K562 (cell line): ENCODE results near the gene ARID3A. TPM values are rescaled to one million over a fixed set of nuclear protein-coding genes. Genes with fewer than 3 reads are reported as not detected.
A peak's percentile ranks its signal among the peaks of the same experiment; 100 is the strongest.

ENCODE experiments used
- ATAC-seq: fragments of 200-7000 bp; cut with Tn5 transposase; 3 replicates; pipeline ENCODE4 v1.9.1; 2020; ENCODE audit warnings: moderate library complexity
- BruUV-seq: library from RNA; stranded (reverse); fragments of 400-500 nt; replicated peaks from 2 replicates; lab custom pipeline; 2021; lab: Mats Ljungman, UMichigan
- CTCF ChIA-PET: fragments of 300-600 bp; formaldehyde crosslinking; extraction: SDS; loops from one replicate; lab custom pipeline; 2021; ENCODE audit warnings: low intra/inter-chr PET ratio; lab: Yijun Ruan, JAX
- POLR2A ChIA-PET: fragments of 300-600, 350-650 bp; sonication (Branson Sonifier 250); formaldehyde crosslinking; extraction: SDS; loops from one replicate; lab custom pipeline; 2021; ENCODE audit warnings: antibody characterized with exemption, inconsistent platforms; lab: Yijun Ruan, JAX
- DNase-seq, 4 experiments: peaks; one replicate each; pipeline versions ENCODE4 v3.0.0 to v3.0.0-alpha.2; 2011 to 2018; ENCODE audit warnings: low spot score in 3 of 4, mixed read lengths in 3 of 4; ENCODE audit errors: extremely low read depth in 1 of 4
- FAIRE-seq: peaks from 2 replicates; lab custom pipeline; 2011; peaks lifted over from hg19 to GRCh38; lab: Jason Lieb, UNC
- H2AFZ ChIP-seq: 2 replicates; pipeline ENCODE4 v1.6.0; 2011; ENCODE audit warnings: low read depth, low read length, control low read depth, inconsistent platforms
- H3K27ac ChIP-seq: fragments of 200-600 bp; 3 replicates; pipeline ENCODE4 v1.8.0; 2011; ENCODE audit warnings: low read depth, mild to moderate bottlenecking, control low read depth, inconsistent platforms, low read length, moderate library complexity, mixed read lengths; ENCODE audit errors: extremely low read depth
- H3K27me3 ChIP-seq, 2 experiments: fragments of 300-600 bp in 1 of 2; 2 replicates in 1 of 2; 3 replicates in 1 of 2; pipeline versions ENCODE4 v1.6.0 to v1.8.0; 2011; ENCODE audit warnings: inconsistent platforms in 2 of 2, low read length in 2 of 2, mild to moderate bottlenecking in 1 of 2, mixed read lengths in 1 of 2, moderate library complexity in 1 of 2; ENCODE audit not compliant: control insufficient read depth in 2 of 2, insufficient read depth in 2 of 2
- H3K36me3 ChIP-seq: fragments of 300-600 bp; 3 replicates; pipeline ENCODE4 v1.8.0; 2011; ENCODE audit warnings: mild to moderate bottlenecking, low read length, inconsistent platforms; ENCODE audit not compliant: control insufficient read depth, insufficient read depth
- H3K4me1 ChIP-seq, 2 experiments: fragments of 200-600 bp in 1 of 2; replicated peaks in 1 of 2; 2 replicates in 1 of 2; 3 replicates in 1 of 2; pipeline versions ENCODE4 v1.5.1 to v1.8.0; 2011; ENCODE audit warnings: inconsistent platforms in 2 of 2, low read length in 2 of 2, mild to moderate bottlenecking in 1 of 2, mixed read lengths in 1 of 2, moderate library complexity in 1 of 2; ENCODE audit not compliant: control insufficient read depth in 2 of 2, insufficient read depth in 2 of 2
- H3K4me2 ChIP-seq: 2 replicates; pipeline ENCODE4 v1.6.1; 2011; ENCODE audit warnings: low read length, control low read depth, inconsistent platforms, mixed read lengths; ENCODE audit not compliant: insufficient read depth
- H3K4me3 ChIP-seq: fragments of 200-600 bp; sonication (generic), shearing (Covaris generic); 2 replicates; pipeline ENCODE4 v1.5.1; 2016; ENCODE audit warnings: control low read depth, inconsistent platforms
- H3K79me2 ChIP-seq: fragments of 200-600 bp; 3 replicates; pipeline ENCODE4 v1.8.0; 2011; ENCODE audit warnings: low read length, inconsistent platforms; ENCODE audit not compliant: control insufficient read depth, insufficient read depth
- H3K9ac ChIP-seq, 2 experiments: 2 replicates each; pipeline versions ENCODE4 v1.6.0 to v1.6.1; 2011; ENCODE audit warnings: low read depth in 2 of 2, low read length in 2 of 2, control low read depth in 1 of 2, inconsistent platforms in 1 of 2, mild to moderate bottlenecking in 1 of 2, mixed read lengths in 1 of 2; ENCODE audit not compliant: insufficient read depth in 1 of 2
- H3K9me1 ChIP-seq: one replicate; pipeline ENCODE4 v1.6.0; 2011; ENCODE audit warnings: inconsistent platforms, mild to moderate bottlenecking, low read length, moderate library complexity; ENCODE audit not compliant: control insufficient read depth, insufficient read depth
- H3K9me3 ChIP-seq: replicated peaks from 2 replicates; pipeline ENCODE4 v1.5.1; 2011; ENCODE audit warnings: low read depth, low read length, inconsistent platforms; ENCODE audit not compliant: control insufficient read depth, insufficient read depth
- H4K20me1 ChIP-seq: replicated peaks from 2 replicates; pipeline ENCODE4 v1.6.1; 2011; ENCODE audit warnings: low read length, inconsistent platforms, mixed read lengths; ENCODE audit not compliant: control insufficient read depth, insufficient read depth
- ARID1B ChIP-seq: fragments of 450-650 bp; IDR thresholded peaks from 2 replicates; pipeline ENCODE4 v1.6.1; 2016; ENCODE audit warnings: antibody characterized with exemption, mild to moderate bottlenecking, inconsistent platforms
- ATF7 ChIP-seq: fragments of 450-650 bp; IDR thresholded peaks from 2 replicates; pipeline ENCODE4 v1.7.1; 2014; ENCODE audit warnings: mild to moderate bottlenecking, moderate library complexity
- CBFA2T2 ChIP-seq: fragments of 450-650 bp; conservative IDR thresholded peaks from 2 replicates; pipeline ENCODE4 v1.6.1; 2017; ENCODE audit warnings: mild to moderate bottlenecking
- CREB1 ChIP-seq, 2 experiments: sonication (generic) in 1 of 2; formaldehyde crosslinking in 1 of 2; IDR thresholded peaks; 2 replicates each; pipeline versions ENCODE4 v1.6.1 to v1.8.0; 2012 to 2022; ENCODE audit warnings: inconsistent platforms in 1 of 2, mild to moderate bottlenecking in 1 of 2, missing genetic modification reagents in 1 of 2, moderate library complexity in 1 of 2
- HDAC3 ChIP-seq: fragments of 450-650 bp; IDR thresholded peaks from 2 replicates; pipeline ENCODE4 v1.6.1; 2018; ENCODE audit warnings: borderline replicate concordance, mild to moderate bottlenecking, moderate library complexity; ENCODE audit not compliant: partially characterized antibody
- HMG20B ChIP-seq: fragments of 250-450 bp; sonication (Bioruptor Pico); IDR thresholded peaks from 2 replicates; pipeline ENCODE4 v1.5.0; 2021; ENCODE audit warnings: mild to moderate bottlenecking
- KAT7 ChIP-seq: sonication (generic); formaldehyde crosslinking; IDR thresholded peaks from 2 replicates; pipeline ENCODE4 v1.8.0; 2022; ENCODE audit warnings: missing genetic modification reagents, mild to moderate bottlenecking, borderline replicate concordance
- KLF16 ChIP-seq: IDR thresholded peaks from 2 replicates; pipeline ENCODE4 v1.6.1; 2016; ENCODE audit warnings: antibody characterized with exemption
- NFIC ChIP-seq: fragments of 450-650 bp; IDR thresholded peaks from 2 replicates; pipeline ENCODE4 v1.6.1; 2017; ENCODE audit warnings: mild to moderate bottlenecking, inconsistent platforms
- PHB2 ChIP-seq: fragments of 450-650 bp; IDR thresholded peaks from 2 replicates; pipeline ENCODE4 v1.6.1; 2017; ENCODE audit warnings: low read depth
- PML ChIP-seq: IDR thresholded peaks from 2 replicates; pipeline ENCODE4 v1.6.1; 2012; ENCODE audit warnings: low read length, inconsistent platforms
- POLR3A ChIP-seq: IDR thresholded peaks from 2 replicates; pipeline ENCODE4 v1.6.1; 2011; ENCODE audit warnings: borderline replicate concordance, mild to moderate bottlenecking, moderate library complexity; ENCODE audit not compliant: insufficient read length, insufficient read depth; ENCODE audit errors: extremely low read depth
- RBFOX2 ChIP-seq: fragments of 200-400 bp; formaldehyde crosslinking; IDR thresholded peaks from 2 replicates; pipeline ENCODE4 v1.6.1; 2017; ENCODE audit warnings: low read depth, mild to moderate bottlenecking, low read length, moderate library complexity
- STAT5A ChIP-seq: IDR thresholded peaks from 2 replicates; pipeline ENCODE4 v1.6.1; 2012; ENCODE audit warnings: low read length, inconsistent platforms, borderline replicate concordance
- TARDBP ChIP-seq: fragments of 450-650 bp; IDR thresholded peaks from 2 replicates; pipeline ENCODE4 v1.6.1; 2016
- ZFX ChIP-seq: sonication (generic); formaldehyde crosslinking; IDR thresholded peaks from 2 replicates; pipeline ENCODE4 v1.8.0; 2022; ENCODE audit warnings: mild to moderate bottlenecking, missing genetic modification reagents, moderate library complexity
- ZNF584 ChIP-seq: fragments of 200-800 bp; sonication (Bioruptor generic); IDR thresholded peaks from 2 replicates; pipeline ENCODE4 v1.6.1; 2016; ENCODE audit warnings: low read depth, mild to moderate bottlenecking, missing genetic modification characterization, missing compliant biosample characterization
- ZSCAN32 ChIP-seq: fragments of 450-650 bp; formaldehyde crosslinking; IDR thresholded peaks from 2 replicates; pipeline ENCODE4 v1.4.0; 2020; ENCODE audit warnings: mild to moderate bottlenecking, moderate library complexity
- WGBS: fragments of 100-300 bp; shearing (Covaris generic); methylation state at CpG from one replicate; pipeline ENCODE4 v1.1.6; 2016; ENCODE audit warnings: low coverage, mixed read lengths; ENCODE audit not compliant: insufficient coverage; ENCODE audit errors: missing lambda C conversion rate; 5-methylcytosine and 5-hydroxymethylcytosine counted together
- in situ Hi-C: fragments of 300-500 bp; cut with MboI; formaldehyde crosslinking; loops from 4 replicates; pipeline ENCODE4 v1.15.0; 2018; ENCODE audit warnings: inconsistent platforms, mixed read lengths
- intact Hi-C: fragments of 100-400 bp; cut with micrococcal nuclease; formaldehyde crosslinking; loops from 2 replicates; pipeline ENCODE4 v1.14.2; 2022
- polyA plus RNA-seq, 8 experiments: library from polyadenylated mRNA; depleted of rRNA in 4 of 8; stranded (reverse) in 5 of 8; unstranded in 3 of 8; fragments of >200 nt; fragmentation: Nextera tagmentation in 2 of 8; fragmentation: Illumina TruSeq in 1 of 8; extraction: Ambion mirVana in 2 of 8; extraction: Trizol in 1 of 8; gene quantifications; 2 replicates each; pipeline versions ENCODE4 v1.2.1 to v1.2.3, GENCODE V29; 2011 to 2014; ENCODE audit warnings: inconsistent platforms in 1 of 8, missing spikeins in 1 of 8
- total RNA-seq, 7 experiments: library from RNA; depleted of rRNA in 6 of 7; stranded (reverse); fragments of >200 nt in 6 of 7; fragmentation: Illumina TruSeq in 2 of 7; extraction: Trizol in 2 of 7; gene quantifications; 2 replicates each; pipeline versions ENCODE4 v1.2.1 to v1.2.3, GENCODE V29; 2011 to 2021; ENCODE audit warnings: low replicate concordance in 1 of 7

The ARID3A gene
- total and polyA plus RNA-seq, 9 of the 15 experiments (the other 6 are each of a cell fraction or from before 2014, with no cell fraction given): 1.4 to 118 (median 31.2) TPM

DNA sequence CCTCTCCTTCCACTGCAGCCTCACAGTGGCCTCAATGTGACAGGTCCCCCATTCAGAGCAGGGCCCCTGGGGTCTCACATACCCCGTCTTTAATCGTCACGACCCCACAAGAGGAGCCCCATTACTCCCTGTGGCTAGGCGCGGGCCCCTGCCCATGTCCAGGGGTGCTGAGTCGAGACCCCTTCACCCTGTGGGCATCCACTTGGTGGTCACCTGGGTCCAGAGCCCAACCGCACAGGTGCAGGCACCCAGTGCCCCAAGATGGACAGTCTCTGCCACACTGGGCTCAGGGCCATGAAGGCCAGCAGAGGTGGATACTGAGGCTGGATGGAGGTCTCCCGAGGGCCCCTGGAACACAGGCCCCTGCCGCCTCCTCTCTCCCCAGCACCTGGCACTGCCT lies 92.1 kb downstream of the ARID3A start:
- POLR2A ChIA-PET: interaction anchor here (1.2 kb wide), 1 partner anchor 8 kb away, joined by 6 read pairs; the partner anchor contains the start of gene CNN2
- Histone ChIP-seq H3K79me2 (peaks cover 80% of the 10 kb centered on the region), H4K20me1 (peaks cover 53% of the 10 kb centered on the region), H3K9ac (peak overlapping the region; percentile 42 to 94; a peak in 3 of 4 replicates), H3K27me3 (no peaks in the 10 kb centered on the region), H3K4me1 (peaks cover 27 to 92% of the 10 kb centered on the region in 2 experiments), H3K9me1 (peaks cover 16% of the 10 kb centered on the region), H3K4me3 (peak overlapping the region; percentile 28; the same call in 1 of the 2 replicates), H2AFZ (no peak overlapping the region), H3K9me3 (no peaks in the 10 kb centered on the region), H3K36me3 (peaks cover 67% of the 10 kb centered on the region; the same call in 2 of the 3 replicates), H3K4me2 (peak overlapping the region; percentile 64), H3K27ac (peak overlapping the region; percentile 74)
- intact Hi-C loops: no loop called here
- WGBS: 58% methylated on average over 4 of the region's 9 CpGs
- ATAC-seq (no peak), FAIRE-seq (no peak), DNase-seq (no peak)
- BruUV-seq: no TSS peak
- in situ Hi-C loops: no loop called here
- TF ChIP-seq RBFOX2 (peak; percentile 47; the same call in 1 of the 2 replicates), PML (0 out of 2 replicates have a peak, but pooled peaks have one; percentile 8), KAT7 (CRISPR knock-in tag) (0 out of 2 replicates have a peak, but pooled peaks have one; percentile 8), CREB1 (IDR thresholded peaks at IDR 0.05) (no peak), CREB1 (CRISPR knock-in tag; IDR thresholded peaks at IDR 0.05) (no peak)
- CTCF ChIA-PET: no interaction called here

DNA sequence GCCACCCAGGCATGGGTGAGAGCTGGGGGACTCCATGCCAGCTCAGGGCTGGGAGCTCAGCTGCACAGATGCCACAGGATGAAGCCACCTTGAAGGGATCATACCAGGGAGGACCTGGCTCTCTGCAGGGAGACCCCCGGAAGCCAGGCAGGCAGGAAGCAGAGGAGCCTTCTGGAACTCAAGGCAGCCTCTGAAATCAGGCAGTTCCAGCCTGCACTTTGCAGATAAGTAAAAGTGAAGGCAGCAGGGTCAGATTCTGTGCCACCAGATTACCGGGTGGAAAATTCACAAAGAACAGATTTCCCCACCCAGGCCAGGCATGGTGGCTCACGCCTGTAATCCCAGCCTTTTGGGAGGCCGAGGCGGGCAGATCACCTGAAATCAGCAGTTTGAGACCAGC lies 92.6 kb downstream of the ARID3A start:
- no peaks in the 10 kb centered on the region for H3K27me3 ChIP-seq
- FAIRE-seq (peak; percentile 73), ATAC-seq (no peak), DNase-seq (peak in 2 of 4 experiments; percentile 32 to 66)
- peaks cover 62% of the 10 kb centered on the region; the same call in 2 of the 3 replicates for H3K36me3 ChIP-seq
- peak overlapping the region; percentile 28; the same call in 1 of the 2 replicates for H3K4me3 ChIP-seq
- ChIA-PET CTCF (no interaction called here), POLR2A (interaction anchor here (0.7 to 1.9 kb wide), 3 partner anchors 11 to 439 kb away, joined by 3 to 14 read pairs (median 6); partner anchors contain the start of gene CIRBP)
- no peak overlapping the region; the same call in 1 of the 2 replicates for H3K4me2 ChIP-seq
- intact Hi-C loops: no loop called here
- BruUV-seq: TSS peak; percentile 41
- H2AFZ ChIP-seq: no peak overlapping the region
- H3K79me2 ChIP-seq: peaks cover 76% of the 10 kb centered on the region
- in situ Hi-C loops: no loop called here
- WGBS: 21% methylated on average over 5 of the region's 5 CpGs
- H3K27ac ChIP-seq: peak overlapping the region; percentile 74; the same call in 2 of the 3 replicates
- H3K4me1 ChIP-seq: peaks cover 27 to 91% of the 10 kb centered on the region in 2 experiments
- H3K9me1 ChIP-seq: peaks cover 16% of the 10 kb centered on the region
- no peaks in the 10 kb centered on the region for H3K9me3 ChIP-seq
- peak overlapping the region in 1 of 2 experiments; percentile 94; a peak in 3 of 4 replicates for H3K9ac ChIP-seq
- peaks cover 53% of the 10 kb centered on the region for H4K20me1 ChIP-seq
- TF ChIP-seq PHB2 (0 out of 2 replicates have a peak, but pooled peaks have one; percentile 41), TARDBP (no peak), HMG20B (CRISPR knock-in tag) (no peak), ZFX (CRISPR knock-in tag) (0 out of 2 replicates have a peak, but pooled peaks have one; percentile 24), KLF16 (peak; percentile 49; the same call in 1 of the 2 replicates), HDAC3 (no peak), CBFA2T2 (peak; percentile 85), ZNF584 (CRISPR knock-in tag) (no peak), ATF7 (no peak), NFIC (peak; percentile 40; the same call in 1 of the 2 replicates), POLR3A (no peak), STAT5A (peak; percentile 48; the same call in 1 of the 2 replicates), ARID1B (peak; percentile 78), ZSCAN32 (CRISPR knock-in tag) (no peak)
